ENCODE measurements around the gene ILF2.
"Not testable (repeated sequence)": the region's sequence is repeated elsewhere in the genome, so short reads cannot be mapped to it uniquely, and the experiment has no call there.

Gene ILF2

DNA sequence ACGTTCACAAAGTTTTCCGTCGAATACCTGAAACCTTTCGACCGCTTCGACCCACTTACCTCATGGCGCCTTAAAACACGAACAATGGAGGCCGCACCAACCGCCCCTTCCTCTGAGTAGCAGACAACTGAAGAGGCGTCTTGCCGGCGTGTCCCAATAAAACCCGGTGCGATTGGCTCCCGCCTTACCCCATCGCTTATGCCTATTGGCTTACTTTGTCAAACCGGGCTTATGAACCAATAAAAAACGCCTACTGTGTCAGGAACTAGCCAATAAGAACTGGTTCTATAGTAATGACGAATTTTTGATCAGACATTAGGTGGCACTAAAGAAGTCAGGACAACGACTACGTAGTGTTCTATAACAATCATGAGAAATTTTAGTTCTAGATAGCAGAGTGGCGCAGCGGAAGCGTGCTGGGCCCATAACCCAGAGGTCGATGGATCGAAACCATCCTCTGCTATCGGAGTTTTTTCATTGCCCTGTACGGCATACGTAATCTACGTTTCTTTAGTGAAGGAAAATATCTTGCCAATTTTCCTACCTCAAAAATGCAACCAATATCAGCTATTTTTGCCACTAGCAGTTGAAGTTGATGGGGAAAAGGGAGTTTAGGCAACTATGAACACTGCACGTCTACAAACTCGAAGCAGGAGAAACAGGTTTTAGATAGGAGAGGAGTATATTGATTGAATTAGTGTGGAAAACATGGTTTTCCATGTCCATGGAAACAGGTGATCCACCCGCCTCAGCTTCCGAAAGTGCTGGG, at the start of gene ILF2:
Gene ILF2, minus strand, starts transcription at position 135 of the 769 bp plus-strand sequence. Its CDS starts 71 bp downstream, at position 64.
- peak; percentile 99 for DNase-seq

DNA sequence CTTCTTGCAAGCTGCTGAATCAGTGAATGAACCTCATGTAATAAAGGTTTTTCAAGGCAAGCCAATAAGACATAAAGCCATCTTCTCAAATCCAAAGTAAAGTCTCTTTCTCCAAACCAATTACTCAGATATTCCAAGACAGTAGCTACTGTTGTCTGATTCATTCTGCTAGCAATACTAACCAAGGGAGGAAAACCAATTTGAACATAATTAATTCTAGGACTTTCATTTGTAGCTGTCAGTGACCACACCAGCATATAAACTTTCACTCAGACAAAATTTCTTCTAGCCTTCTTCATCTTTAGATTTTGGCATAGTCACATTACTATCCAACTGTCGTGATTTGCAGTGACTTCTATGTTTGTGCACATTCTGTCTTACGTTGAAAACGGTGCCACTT, 46.5 kb upstream of the ILF2 start:
- no peak for DNase-seq

GRCh38 chr1:153716211-153716610, 45.4 kb upstream of the ILF2 start:
- not testable (repeated sequence) for DNase-seq

- DNase-seq, result no peak
Measured at GRCh38 chr1:153711026-153711425, 40.2 kb upstream of the ILF2 start.

- DNase-seq, result no peak
Measured at GRCh38 chr1:153705484-153705883, 34.7 kb upstream of the ILF2 start.

GRCh38 chr1:153699768-153700167, 29.0 kb upstream of the ILF2 start:
- no peak for DNase-seq

- no peak for DNase-seq
Measured at GRCh38 chr1:153698923-153699714, 28.3 kb upstream of the ILF2 start.

DNA sequence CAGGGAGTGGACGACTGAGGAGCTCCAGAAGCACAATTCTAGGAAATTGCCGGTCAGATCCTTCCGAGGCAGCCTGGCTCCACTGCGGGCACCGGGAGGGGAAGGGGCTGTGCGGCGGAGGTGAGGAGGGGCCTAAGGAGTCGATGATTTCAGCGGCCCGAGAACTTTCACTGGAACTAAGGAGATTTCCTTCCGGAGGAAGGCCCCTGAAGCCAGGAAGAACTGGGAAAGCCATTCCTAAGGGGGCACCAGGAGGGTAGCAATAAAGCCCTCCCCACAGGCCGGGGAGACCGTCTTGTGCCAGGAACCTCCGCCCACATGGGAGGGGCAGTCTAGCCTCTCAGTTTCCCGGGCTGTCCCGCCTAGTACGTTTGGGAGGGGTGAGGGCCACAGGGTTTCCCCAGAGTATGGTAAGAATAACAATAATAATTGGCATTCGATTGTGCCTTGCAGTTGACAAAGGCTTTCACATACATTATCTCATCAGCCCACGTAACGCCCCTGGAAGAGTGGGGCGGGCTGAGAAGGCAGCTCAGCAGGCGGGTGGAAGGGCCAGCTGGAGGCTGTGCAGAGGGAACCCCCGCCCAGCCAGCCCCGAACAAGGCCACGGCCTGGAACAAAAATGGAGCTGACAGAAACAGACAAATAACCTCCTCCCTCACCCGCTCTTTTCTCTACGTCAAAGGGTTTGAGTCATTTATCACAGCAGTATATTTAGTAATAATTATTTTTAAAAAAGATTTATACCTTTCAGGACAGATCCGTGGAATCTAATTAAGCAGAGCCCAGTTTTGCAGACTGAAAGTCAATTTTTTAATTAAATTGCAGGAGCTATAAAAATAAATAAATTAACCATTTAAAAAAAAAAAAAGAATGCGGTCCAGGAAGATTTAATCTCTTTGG, 27.5 kb upstream of the ILF2 start:
- DNase-seq, result no peak

- DNase-seq, result peak; percentile 96
Measured at GRCh38 chr1:153697191-153698019, 26.6 kb upstream of the ILF2 start.

DNA sequence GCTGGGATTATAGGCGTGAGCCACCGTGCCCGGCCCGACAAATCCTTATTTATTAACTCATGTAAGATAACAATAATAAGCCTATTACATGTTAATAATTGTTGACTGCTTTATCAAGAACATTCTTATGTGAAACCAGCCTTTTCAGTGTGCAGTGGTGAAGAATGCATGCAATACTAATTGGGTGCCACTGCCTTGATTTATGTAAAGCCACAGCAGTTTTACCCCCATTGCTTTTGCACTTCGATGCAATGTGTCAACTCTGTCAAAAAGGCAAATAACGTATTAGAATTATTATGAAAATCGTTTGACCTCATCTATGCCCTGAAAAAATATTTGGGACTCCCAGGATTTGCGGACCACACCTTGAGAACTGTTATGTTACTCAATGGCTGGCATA, 25.9 kb upstream of the ILF2 start:
- no peak for DNase-seq

DNA sequence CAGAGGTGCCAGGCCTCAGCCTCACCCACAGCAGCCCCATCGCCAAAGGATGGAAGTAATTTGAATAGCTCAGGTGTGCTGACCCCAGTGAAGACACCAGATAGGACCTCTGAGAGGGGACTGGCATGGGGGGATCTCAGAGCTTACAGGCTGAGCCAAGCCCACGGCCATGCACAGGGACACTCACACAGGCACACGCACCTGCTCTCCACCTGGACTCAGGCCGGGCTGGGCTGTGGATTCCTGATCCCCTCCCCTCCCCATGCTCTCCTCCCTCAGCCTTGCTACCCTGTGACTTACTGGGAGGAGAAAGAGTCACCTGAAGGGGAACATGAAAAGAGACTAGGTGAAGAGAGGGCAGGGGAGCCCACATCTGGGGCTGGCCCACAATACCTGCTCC, 22.7 kb upstream of the ILF2 start:
- DNase-seq, result no peak

GRCh38 chr1:153688736-153689328, 18.0 kb upstream of the ILF2 start:
- no peak for DNase-seq

- no peak for DNase-seq
Measured at GRCh38 chr1:153688276-153688675, 17.5 kb upstream of the ILF2 start.

- DNase-seq, result no peak
Measured at GRCh38 chr1:153687346-153688125, 16.7 kb upstream of the ILF2 start.

DNA sequence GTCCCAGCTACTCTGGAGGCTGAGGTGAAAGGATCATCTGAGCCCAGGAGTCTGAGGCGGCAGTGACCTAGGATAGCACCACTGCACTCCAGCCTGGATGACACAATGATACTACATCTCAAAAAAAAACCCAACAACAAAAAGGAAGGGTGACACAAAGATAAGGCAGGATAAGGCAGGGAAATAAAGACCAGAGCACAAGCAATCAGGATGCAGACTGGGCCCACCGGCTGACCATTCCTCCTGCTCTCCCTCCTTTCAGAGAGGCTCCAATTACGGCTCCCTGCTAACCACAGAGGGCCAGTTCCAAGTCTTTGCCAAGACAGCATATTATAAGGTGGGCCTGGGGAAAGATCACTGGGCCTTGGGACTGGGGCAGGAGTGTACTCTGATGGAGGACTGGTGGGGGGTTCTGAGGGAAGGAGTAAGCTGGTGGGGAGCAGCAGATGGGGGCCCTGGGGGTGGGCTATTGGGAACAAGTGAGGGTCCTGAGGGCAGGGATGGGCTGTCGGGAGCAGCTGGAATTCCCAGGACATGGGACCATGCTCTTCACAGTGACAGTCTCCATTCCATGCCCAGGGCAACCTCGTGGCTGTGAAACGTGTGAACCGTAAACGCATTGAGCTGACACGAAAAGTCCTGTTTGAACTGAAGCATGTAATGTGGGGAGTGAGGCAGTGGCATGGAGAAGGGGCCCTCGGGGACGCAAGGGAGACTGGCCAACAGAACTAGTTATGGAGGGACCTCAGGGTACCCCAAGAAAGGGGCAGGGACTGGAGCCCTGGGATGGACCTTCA, 14.9 kb upstream of the ILF2 start:
- DNase-seq, result no peak

GRCh38 chr1:153684892-153685291, 14.1 kb upstream of the ILF2 start:
- no peak for DNase-seq

GRCh38 chr1:153683854-153684253, 13.1 kb upstream of the ILF2 start:
- no peak for DNase-seq

- no peak for DNase-seq
Measured at GRCh38 chr1:153682730-153683129, 11.9 kb upstream of the ILF2 start.

GRCh38 chr1:153680120-153680403, 9.3 kb upstream of the ILF2 start:
- no peak for DNase-seq

DNA sequence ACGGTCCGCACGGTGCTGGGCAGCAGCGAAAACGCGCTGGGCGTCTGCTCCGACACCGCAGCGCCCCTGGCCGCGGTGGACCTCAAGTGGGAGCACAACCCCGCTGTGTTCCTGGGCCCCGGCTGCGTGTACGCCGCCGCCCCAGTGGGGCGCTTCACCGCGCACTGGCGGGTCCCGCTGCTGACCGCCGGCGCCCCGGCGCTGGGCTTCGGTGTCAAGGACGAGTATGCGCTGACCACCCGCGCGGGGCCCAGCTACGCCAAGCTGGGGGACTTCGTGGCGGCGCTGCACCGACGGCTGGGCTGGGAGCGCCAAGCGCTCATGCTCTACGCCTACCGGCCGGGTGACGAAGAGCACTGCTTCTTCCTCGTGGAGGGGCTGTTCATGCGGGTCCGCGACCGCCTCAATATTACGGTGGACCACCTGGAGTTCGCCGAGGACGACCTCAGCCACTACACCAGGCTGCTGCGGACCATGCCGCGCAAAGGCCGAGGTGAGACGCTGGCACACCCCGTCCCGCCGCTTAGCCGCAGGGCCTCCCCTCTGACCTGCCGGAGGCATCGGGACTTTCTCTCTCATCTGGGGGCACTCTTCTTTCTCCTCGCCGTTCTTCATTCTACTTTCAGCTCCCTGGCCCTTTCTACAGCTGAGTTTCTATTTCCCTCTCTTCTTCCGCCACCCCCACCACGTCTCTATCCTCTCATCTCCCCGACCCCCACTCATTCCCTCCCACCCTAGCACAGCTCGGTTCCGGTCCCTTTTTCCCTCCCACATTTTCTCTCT, 8.7 kb upstream of the ILF2 start:
- no peak for DNase-seq
